Activated B cell treated with CpG ODN at 0.5 μM for 24 hours (primary cell): Measurements from ENCODE around the gene TBC1D14. TPM values are rescaled to one million over a fixed set of nuclear protein-coding genes. Genes with fewer than 3 reads are reported as not detected.

ENCODE experiments used
- ATAC-seq: fragments of 200-7000 bp; cut with Tn5 transposase; one replicate; pipeline ENCODE4 v1.10.0; 2021; ENCODE audit warnings: low read depth, mild to moderate bottlenecking, moderate library complexity
- CTCF ChIA-PET: fragments of 350-600 bp; sonication (Branson Sonifier 250); formaldehyde crosslinking; loops from one replicate; lab custom pipeline; 2021; ENCODE audit warnings: antibody characterized with exemption; lab: Charles Lee
- POLR2A ChIA-PET: fragments of 350-600 bp; sonication (Branson Sonifier 250); formaldehyde crosslinking; loops from one replicate; lab custom pipeline; 2021; ENCODE audit warnings: antibody characterized with exemption; lab: Charles Lee
- DNase-seq: peaks from one replicate; pipeline ENCODE4 v3.0.0; 2022
- H3K27ac Mint-ChIP-seq: one replicate; pipeline ENCODE4 v1.8.0; 2020; ENCODE audit warnings: mixed read lengths
- H3K27me3 Mint-ChIP-seq: one replicate; pipeline ENCODE4 v1.8.0; 2021; ENCODE audit warnings: mixed read lengths
- H3K36me3 Mint-ChIP-seq: one replicate; pipeline ENCODE4 v1.8.0; 2021; ENCODE audit warnings: low read depth, mixed read lengths
- H3K4me1 Mint-ChIP-seq: one replicate; pipeline ENCODE4 v1.8.0; 2021; ENCODE audit warnings: mixed read lengths
- H3K4me3 Mint-ChIP-seq: one replicate; pipeline ENCODE4 v1.8.0; 2020; ENCODE audit warnings: mild to moderate bottlenecking, mixed read lengths
- H3K9me3 Mint-ChIP-seq: one replicate; pipeline ENCODE4 v1.8.0; 2020; ENCODE audit warnings: mixed read lengths
- intact Hi-C: fragments of 100-400 bp; cut with micrococcal nuclease; formaldehyde crosslinking; loops from one replicate; pipeline ENCODE4 v1.15.1; 2024
- total RNA-seq: library from RNA; stranded (reverse); gene quantifications from 2 replicates; pipeline ENCODE4 v1.2.3, GENCODE V29; 2022
- TF ChIP-seq, protein P1 (sequence below): fragments of 200-600 bp; IDR thresholded peaks from one replicate; pipeline ENCODE4 v1.8.0; 2022; ENCODE audit warnings: antibody characterized with exemption, mild to moderate bottlenecking

TBC1D14 gene
- total RNA-seq, 1 donor from 2014 or later: 35.1 TPM

- H3K27ac Mint-ChIP-seq: no peak overlapping the region
- no peak overlapping the region for H3K4me3 Mint-ChIP-seq
- H3K9me3 Mint-ChIP-seq: no peaks in the 10 kb centered on the region
- no peaks in the 10 kb centered on the region for H3K27me3 Mint-ChIP-seq
- CTCF ChIA-PET: interaction anchor here (1.2 kb wide), 1 partner anchor 18 kb away, joined by 3 read pairs; no protein-coding TSS in a partner anchor
- POLR2A ChIA-PET: no interaction called here
- no peaks in the 10 kb centered on the region for H3K36me3 Mint-ChIP-seq
- intact Hi-C loops: no loop called here
- ATAC-seq: no peak
- H3K4me1 Mint-ChIP-seq: peaks cover 14% of the 10 kb centered on the region
- TF ChIP-seq, protein P1, sequence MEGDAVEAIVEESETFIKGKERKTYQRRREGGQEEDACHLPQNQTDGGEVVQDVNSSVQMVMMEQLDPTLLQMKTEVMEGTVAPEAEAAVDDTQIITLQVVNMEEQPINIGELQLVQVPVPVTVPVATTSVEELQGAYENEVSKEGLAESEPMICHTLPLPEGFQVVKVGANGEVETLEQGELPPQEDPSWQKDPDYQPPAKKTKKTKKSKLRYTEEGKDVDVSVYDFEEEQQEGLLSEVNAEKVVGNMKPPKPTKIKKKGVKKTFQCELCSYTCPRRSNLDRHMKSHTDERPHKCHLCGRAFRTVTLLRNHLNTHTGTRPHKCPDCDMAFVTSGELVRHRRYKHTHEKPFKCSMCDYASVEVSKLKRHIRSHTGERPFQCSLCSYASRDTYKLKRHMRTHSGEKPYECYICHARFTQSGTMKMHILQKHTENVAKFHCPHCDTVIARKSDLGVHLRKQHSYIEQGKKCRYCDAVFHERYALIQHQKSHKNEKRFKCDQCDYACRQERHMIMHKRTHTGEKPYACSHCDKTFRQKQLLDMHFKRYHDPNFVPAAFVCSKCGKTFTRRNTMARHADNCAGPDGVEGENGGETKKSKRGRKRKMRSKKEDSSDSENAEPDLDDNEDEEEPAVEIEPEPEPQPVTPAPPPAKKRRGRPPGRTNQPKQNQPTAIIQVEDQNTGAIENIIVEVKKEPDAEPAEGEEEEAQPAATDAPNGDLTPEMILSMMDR: no peak
- no peak for DNase-seq
Measured at GRCh38 chr4:6956434-6957147, 47.0 kb downstream of the TBC1D14 start.

- POLR2A ChIA-PET: interaction anchor here (0.7 kb wide), 1 partner anchor 39 kb away, joined by 3 read pairs; no protein-coding TSS in a partner anchor
- H3K27ac Mint-ChIP-seq: no peak overlapping the region
Measured at GRCh38 chr4:6957148-6957520, 47.5 kb downstream of the TBC1D14 start.

DNA sequence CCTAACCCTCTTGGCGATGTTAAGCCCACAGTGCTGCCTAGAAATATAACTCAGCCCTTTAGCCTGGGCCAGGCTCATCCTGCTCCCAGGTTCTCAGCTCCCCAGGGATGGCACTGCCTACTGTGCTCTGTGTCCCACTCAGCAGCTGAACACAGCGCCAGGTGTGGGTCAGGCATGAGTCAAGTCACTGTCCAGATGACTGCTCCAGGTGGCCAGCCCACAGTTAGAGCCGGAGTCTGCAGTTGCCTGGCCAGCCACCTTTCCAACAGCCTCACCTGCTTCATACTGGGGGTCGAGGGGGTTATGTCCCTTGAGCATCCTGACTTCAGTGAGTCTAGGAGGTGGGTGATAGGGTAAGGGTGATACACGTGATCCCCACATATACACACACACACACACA lies 48.4 kb downstream of the TBC1D14 start:
- ATAC-seq (no peak), DNase-seq (no peak)
- no peaks in the 10 kb centered on the region for H3K36me3 Mint-ChIP-seq
- H3K4me3 Mint-ChIP-seq: no peak overlapping the region
- H3K27me3 Mint-ChIP-seq: no peaks in the 10 kb centered on the region
- peaks cover 18% of the 10 kb centered on the region for H3K4me1 Mint-ChIP-seq
- ChIA-PET POLR2A (interaction anchor here (0.7 kb wide), 1 partner anchor 40 kb away, joined by 3 read pairs; no protein-coding TSS in a partner anchor), CTCF (no interaction called here)
- no peak overlapping the region for H3K27ac Mint-ChIP-seq
- intact Hi-C loops: no loop called here
- no peaks in the 10 kb centered on the region for H3K9me3 Mint-ChIP-seq
- TF ChIP-seq, protein P1: no peak

More at GRCh38 chr4:6957148-6957520, 47.5 kb downstream of the TBC1D14 start:
- intact Hi-C loops: no loop called here
- Mint-ChIP-seq H3K27me3 (no peaks in the 10 kb centered on the region), H3K4me1 (peaks cover 14% of the 10 kb centered on the region), H3K9me3 (no peaks in the 10 kb centered on the region), H3K36me3 (no peaks in the 10 kb centered on the region), H3K4me3 (no peak overlapping the region)
- CTCF ChIA-PET: interaction anchor here (1.2 kb wide), 1 partner anchor 17 kb away, joined by 3 read pairs; no protein-coding TSS in a partner anchor
- no peak for ATAC-seq
- no peak for DNase-seq
- TF ChIP-seq, protein P1: no peak

GRCh38 chr4:6959261-6959660 lies 49.6 kb downstream of the TBC1D14 start:
- Mint-ChIP-seq H3K27me3 (no peaks in the 10 kb centered on the region), H3K27ac (no peak overlapping the region), H3K4me3 (no peak overlapping the region), H3K36me3 (no peaks in the 10 kb centered on the region), H3K4me1 (peaks cover 30% of the 10 kb centered on the region), H3K9me3 (no peaks in the 10 kb centered on the region)
- DNase-seq: no peak
- CTCF ChIA-PET: no interaction called here
- intact Hi-C loops: no loop called here
- TF ChIP-seq, protein P1: no peak
- POLR2A ChIA-PET: no interaction called here
- ATAC-seq: no peak

GRCh38 chr4:6960154-6960553 lies 50.5 kb downstream of the TBC1D14 start:
- intact Hi-C loops: no loop called here
- H3K36me3 Mint-ChIP-seq: no peaks in the 10 kb centered on the region
- TF ChIP-seq, protein P1: no peak
- ChIA-PET POLR2A (interaction anchor here (1.1 kb wide), 1 partner anchor 18 kb away, joined by 3 read pairs; no protein-coding TSS in a partner anchor), CTCF (no interaction called here)
- H3K9me3 Mint-ChIP-seq: no peaks in the 10 kb centered on the region
- ATAC-seq: no peak
- H3K27ac Mint-ChIP-seq: no peak overlapping the region
- peaks cover 39% of the 10 kb centered on the region for H3K4me1 Mint-ChIP-seq
- no peak for DNase-seq
- H3K27me3 Mint-ChIP-seq: no peaks in the 10 kb centered on the region
- H3K4me3 Mint-ChIP-seq: no peak overlapping the region
